Prostate gland (tissue), 2 donors: Measurements from ENCODE around the gene DIPK1B.

Experiments used
- CTCF ChIP-seq, 4 experiments: fragments of 200-600 bp in 2 of 4; fragments of 450-650 bp in 2 of 4; sonication (generic) in 2 of 4; IDR thresholded peaks; 1 replicate in 3 of 4; 2 replicates in 1 of 4; pipeline ENCODE4 v1.5.1; 2016 to 2019; ENCODE audit warnings: antibody characterized with exemption in 4 of 4, mild to moderate bottlenecking in 2 of 4, moderate library complexity in 2 of 4
- POLR2A ChIP-seq: fragments of 450-650 bp; IDR thresholded peaks from one replicate; pipeline ENCODE4 v1.6.1; 2016; ENCODE audit warnings: antibody characterized with exemption, mild to moderate bottlenecking

GRCh38 chr9:136720251-136720897 lies 8.0 kb downstream of the DIPK1B start:
- TF ChIP-seq CTCF (IDR thresholded peaks at IDR 0.05) = no peak
- TF ChIP-seq POLR2A = no peak
